Brain microvascular endothelial cell (primary cell): ENCODE data around the gene ENTPD8.

ENCODE experiments used
- DNase-seq: peaks from one replicate; pipeline ENCODE4 v3.0.0-alpha.2; 2020
- H3K27ac ChIP-seq: fragments of 250-450 bp; sonication (Bioruptor Pico); 2 replicates; pipeline ENCODE4 v1.5.1; 2020; ENCODE audit warnings: mild to moderate bottlenecking, moderate library complexity
- H3K27me3 ChIP-seq: fragments of 250-450 bp; sonication (Bioruptor Pico); replicated peaks from 2 replicates; pipeline ENCODE4 v1.5.1; 2020; ENCODE audit warnings: mild to moderate bottlenecking
- H3K36me3 ChIP-seq: fragments of 250-450 bp; sonication (Bioruptor Pico); replicated peaks from 2 replicates; pipeline ENCODE4 v1.5.1; 2020; ENCODE audit warnings: mild to moderate bottlenecking
- H3K4me3 ChIP-seq: 2 replicates; pipeline ENCODE4 v1.5.1; 2011; ENCODE audit warnings: low read depth, mild to moderate bottlenecking, control low read depth, low read length, moderate library complexity
- CTCF ChIP-seq: IDR thresholded peaks from 2 replicates; pipeline ENCODE4 v1.5.1; 2011; ENCODE audit warnings: low read depth, mild to moderate bottlenecking, moderate library complexity, low read length, control low read depth, inconsistent platforms; ENCODE audit errors: missing control alignments
- in situ Hi-C: cut with HindIII; loops from 2 replicates; pipeline ENCODE4 v1.10.0; 2017; ENCODE audit warnings: low sequenced_read_pairs, low pct_ligation_motif_present

The ENTPD8 gene

GRCh38 chr9:137441935-137442321 lies 771 bp upstream of the ENTPD8 start:
- no peaks in the 10 kb centered on the region for H3K27me3 ChIP-seq
- DNase-seq: no peak
- no peak for TF ChIP-seq CTCF
- in situ Hi-C loops: no loop called here
- no peaks in the 10 kb centered on the region for H3K36me3 ChIP-seq
- H3K4me3 ChIP-seq: no peak overlapping the region
- H3K27ac ChIP-seq: no peak overlapping the region

DNA sequence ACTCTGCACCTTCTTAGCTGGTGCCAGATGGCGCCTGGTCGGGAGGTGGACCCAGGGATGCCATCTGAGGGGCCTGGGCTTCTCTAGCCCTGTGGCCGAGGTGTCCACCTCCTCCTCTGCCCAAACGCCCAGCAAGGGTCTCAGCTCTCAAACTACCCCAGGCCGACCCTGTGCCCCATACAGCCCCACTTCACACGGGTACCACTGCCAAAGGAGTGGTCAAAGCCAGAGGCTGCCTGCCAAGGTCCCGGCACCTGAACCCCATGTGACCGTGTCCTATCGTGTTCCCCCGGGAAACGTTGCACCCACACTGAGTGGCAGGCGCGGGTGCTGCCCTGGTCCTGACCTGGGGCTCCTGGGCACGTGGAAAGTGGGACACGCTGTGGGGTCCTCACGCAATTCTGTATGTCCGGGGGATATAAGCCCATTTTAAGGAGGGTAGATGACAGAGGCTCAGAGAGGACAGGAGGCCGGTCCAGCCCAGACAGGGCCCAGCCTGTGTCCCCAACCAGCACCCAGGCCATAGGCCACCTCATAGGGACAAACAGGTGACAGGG lies 1.9 kb downstream of the ENTPD8 start:
- in situ Hi-C loops: no loop called here
- H3K27me3 ChIP-seq: no peaks in the 10 kb centered on the region

GRCh38 chr9:137438591-137439157 lies 2.5 kb downstream of the ENTPD8 start:
- DNase-seq: no peak
- no peak for TF ChIP-seq CTCF
- no peak overlapping the region for H3K27ac ChIP-seq
- no peaks in the 10 kb centered on the region for H3K27me3 ChIP-seq
- H3K4me3 ChIP-seq: no peak overlapping the region
- no peaks in the 10 kb centered on the region for H3K36me3 ChIP-seq
- in situ Hi-C loops: no loop called here

More for the DNA sequence above, 1.9 kb downstream of the ENTPD8 start:
- no peak for TF ChIP-seq CTCF
- H3K4me3 ChIP-seq: no peak overlapping the region
- no peak for DNase-seq
- H3K36me3 ChIP-seq: no peaks in the 10 kb centered on the region
- H3K27ac ChIP-seq: no peak overlapping the region

GRCh38 chr9:137437691-137438590 lies 3.2 kb downstream of the ENTPD8 start:
- no peak overlapping the region for H3K27ac ChIP-seq
- no peaks in the 10 kb centered on the region for H3K27me3 ChIP-seq
- no peak overlapping the region for H3K4me3 ChIP-seq
- no peak for TF ChIP-seq CTCF
- DNase-seq: no peak
- no peaks in the 10 kb centered on the region for H3K36me3 ChIP-seq
- in situ Hi-C loops: no loop called here

GRCh38 chr9:137436761-137437600 lies 4.2 kb downstream of the ENTPD8 start:
- no peak for DNase-seq
- H3K4me3 ChIP-seq: no peak overlapping the region
- H3K27ac ChIP-seq: no peak overlapping the region
- no peaks in the 10 kb centered on the region for H3K36me3 ChIP-seq
- in situ Hi-C loops: no loop called here
- no peaks in the 10 kb centered on the region for H3K27me3 ChIP-seq
- no peak for TF ChIP-seq CTCF
